Upper lobe of left lung (tissue), 6 donors: ENCODE data around the gene ST3GAL6. TPM values are rescaled to one million over a fixed set of nuclear protein-coding genes. Genes with fewer than 3 reads are reported as not detected.

Experiments used
- ATAC-seq, 2 donors: fragments of 200-7000 bp; cut with Tn5 transposase; one replicate each; pipeline ENCODE4 v1.9.1; 2022; ENCODE audit warnings: mild to moderate bottlenecking in 2 of 2, moderate library complexity in 2 of 2; ENCODE audit not compliant: low FRiP score in 2 of 2
- DNase-seq, 2 donors: peaks; one replicate each; pipeline ENCODE4 v3.0.0-alpha.2; 2019 to 2020
- H3K27ac ChIP-seq, 4 donors: fragments of 200-600 bp; sonication (generic); one replicate each; pipeline ENCODE4 v1.5.1; 2016 to 2019
- H3K27me3 ChIP-seq, 4 donors: fragments of 200-600 bp; sonication (generic); one replicate each; pipeline ENCODE4 v1.5.1; 2017 to 2019
- H3K36me3 ChIP-seq, 4 donors: fragments of 200-600 bp; sonication (generic); one replicate each; pipeline ENCODE4 v1.5.1; 2016 to 2019
- H3K4me1 ChIP-seq, 4 donors: fragments of 200-600 bp; sonication (generic); one replicate each; pipeline ENCODE4 v1.5.1; 2018 to 2019
- H3K4me3 ChIP-seq, 4 donors: fragments of 200-600 bp; sonication (generic); one replicate each; pipeline ENCODE4 v1.5.1; 2017 to 2019; ENCODE audit warnings: mild to moderate bottlenecking in 2 of 4, moderate library complexity in 1 of 4
- H3K9me3 ChIP-seq, 4 donors: fragments of 200-600 bp; sonication (generic); one replicate each; pipeline ENCODE4 v1.5.1; 2018 to 2019
- EP300 ChIP-seq, 4 donors: sonication (generic); formaldehyde crosslinking; IDR thresholded peaks; one replicate each; pipeline ENCODE4 v1.5.1; 2017; ENCODE audit warnings: antibody characterized with exemption in 4 of 4, control low read depth in 2 of 4
- POLR2A ChIP-seq, 4 donors: fragments of 450-650 bp; IDR thresholded peaks; one replicate each; pipeline ENCODE4 v1.5.1; 2016 to 2017; ENCODE audit warnings: antibody characterized with exemption in 4 of 4, mild to moderate bottlenecking in 2 of 4
- POLR2AphosphoS5 ChIP-seq, 2 donors: sonication (generic); formaldehyde crosslinking; IDR thresholded peaks; one replicate each; pipeline ENCODE4 v1.5.1; 2017; ENCODE audit warnings: antibody characterized with exemption in 2 of 2
- WGBS, 2 donors: methylation state at CpG; one replicate each; pipeline ENCODE4 v1.1.5; 2017 to 2018; 5-methylcytosine and 5-hydroxymethylcytosine counted together
- total RNA-seq, 6 donors: library from RNA; depleted of rRNA in 4 of 6; stranded (reverse); fragments of >200 nt in 4 of 6; gene quantifications; one replicate each; pipeline versions ENCODE4 v1.1.0 to v1.2.1, GENCODE V29; 2016 to 2021
- TF ChIP-seq, protein P1 (sequence below), 6 experiments: fragments of 450-650 bp in 4 of 6; fragments of 200-600 bp in 2 of 6; sonication (generic) in 2 of 6; IDR thresholded peaks; one replicate each; pipeline ENCODE4 v1.5.1; 2016 to 2019; ENCODE audit warnings: antibody characterized with exemption in 6 of 6
- donor health status: DM: no; HTN: no; CAD: no; lungs with moderate emphysema.
- donor health status: DM: no; HTN: yes; CAD: no; lungs with severe emphysema.

The ST3GAL6 gene
- total RNA-seq, 6 donors from 2014 or later: 11.2 to 29.3 (median 24.5) TPM

- no peak overlapping the region for H3K27ac ChIP-seq
- 31 to 75% methylated on average over 1 of the region's 1 CpG for WGBS, 2 donors
- H3K27me3 ChIP-seq: no peaks in the 10 kb centered on the region
- ATAC-seq (no peak), DNase-seq (peak in 1 of 2 donors; percentile 47)
- H3K4me1 ChIP-seq: peaks cover 8 to 26% (median 9%) of the 10 kb centered on the region in 4 donors
- H3K36me3 ChIP-seq: no peaks in the 10 kb centered on the region
- no peaks in the 10 kb centered on the region for H3K9me3 ChIP-seq
- TF ChIP-seq POLR2A (IDR thresholded peaks at IDR 0.05) (no peak), EP300 (IDR thresholded peaks at IDR 0.05) (no peak), POLR2AphosphoS5 (IDR thresholded peaks at IDR 0.05) (no peak)
- TF ChIP-seq, protein P1, sequence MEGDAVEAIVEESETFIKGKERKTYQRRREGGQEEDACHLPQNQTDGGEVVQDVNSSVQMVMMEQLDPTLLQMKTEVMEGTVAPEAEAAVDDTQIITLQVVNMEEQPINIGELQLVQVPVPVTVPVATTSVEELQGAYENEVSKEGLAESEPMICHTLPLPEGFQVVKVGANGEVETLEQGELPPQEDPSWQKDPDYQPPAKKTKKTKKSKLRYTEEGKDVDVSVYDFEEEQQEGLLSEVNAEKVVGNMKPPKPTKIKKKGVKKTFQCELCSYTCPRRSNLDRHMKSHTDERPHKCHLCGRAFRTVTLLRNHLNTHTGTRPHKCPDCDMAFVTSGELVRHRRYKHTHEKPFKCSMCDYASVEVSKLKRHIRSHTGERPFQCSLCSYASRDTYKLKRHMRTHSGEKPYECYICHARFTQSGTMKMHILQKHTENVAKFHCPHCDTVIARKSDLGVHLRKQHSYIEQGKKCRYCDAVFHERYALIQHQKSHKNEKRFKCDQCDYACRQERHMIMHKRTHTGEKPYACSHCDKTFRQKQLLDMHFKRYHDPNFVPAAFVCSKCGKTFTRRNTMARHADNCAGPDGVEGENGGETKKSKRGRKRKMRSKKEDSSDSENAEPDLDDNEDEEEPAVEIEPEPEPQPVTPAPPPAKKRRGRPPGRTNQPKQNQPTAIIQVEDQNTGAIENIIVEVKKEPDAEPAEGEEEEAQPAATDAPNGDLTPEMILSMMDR (IDR thresholded peaks at IDR 0.05): no peak
- no peak overlapping the region for H3K4me3 ChIP-seq
Measured at GRCh38 chr3:98730338-98730737, 32.8 kb upstream of the ST3GAL6 start.

DNA sequence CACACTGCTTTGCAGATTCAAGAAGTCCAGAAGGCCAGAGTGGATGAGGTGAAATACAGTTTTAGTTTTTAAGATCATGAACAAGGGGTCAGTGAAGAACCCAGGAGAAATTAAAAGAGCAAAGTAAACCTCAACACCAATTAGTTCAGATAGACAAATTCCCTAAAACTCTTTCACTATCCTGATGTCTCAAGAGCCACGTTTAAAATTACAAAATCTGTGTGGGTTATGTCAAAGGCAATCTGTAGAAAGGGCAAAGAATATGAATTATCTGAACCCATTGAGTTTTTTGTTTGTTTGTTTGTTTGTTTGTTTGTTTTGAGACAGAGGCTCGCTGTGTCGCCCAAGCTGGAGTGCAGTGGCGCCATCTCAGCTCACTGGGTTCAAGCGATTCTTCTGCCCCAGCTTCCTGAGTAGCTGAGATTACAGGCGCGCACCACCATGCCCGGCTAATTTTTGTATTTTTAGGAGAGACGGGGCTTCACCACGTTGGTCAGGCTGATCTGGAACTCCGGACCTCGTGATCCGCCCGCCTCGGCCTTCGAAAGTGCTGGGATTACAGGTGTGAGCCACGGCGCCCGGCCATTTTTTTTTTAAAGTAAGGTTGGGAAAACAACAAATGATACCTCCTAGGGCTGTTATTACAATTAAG is 32.1 kb upstream of the ST3GAL6 start:
- Histone ChIP-seq H3K27ac (no peak overlapping the region), H3K4me1 (peaks cover 8 to 30% (median 9%) of the 10 kb centered on the region in 4 donors), H3K27me3 (no peaks in the 10 kb centered on the region), H3K4me3 (no peak overlapping the region), H3K9me3 (no peaks in the 10 kb centered on the region), H3K36me3 (no peaks in the 10 kb centered on the region)
- TF ChIP-seq EP300 (IDR thresholded peaks at IDR 0.05) (no peak), POLR2AphosphoS5 (IDR thresholded peaks at IDR 0.05) (no peak), POLR2A (IDR thresholded peaks at IDR 0.05) (no peak)
- TF ChIP-seq, protein P1 (IDR thresholded peaks at IDR 0.05): no peak
- ATAC-seq (no peak), DNase-seq (peak in 1 of 2 donors; percentile 35)
- WGBS, 2 donors: 85 to 90% methylated on average over 19 of the region's 19 CpGs

DNA sequence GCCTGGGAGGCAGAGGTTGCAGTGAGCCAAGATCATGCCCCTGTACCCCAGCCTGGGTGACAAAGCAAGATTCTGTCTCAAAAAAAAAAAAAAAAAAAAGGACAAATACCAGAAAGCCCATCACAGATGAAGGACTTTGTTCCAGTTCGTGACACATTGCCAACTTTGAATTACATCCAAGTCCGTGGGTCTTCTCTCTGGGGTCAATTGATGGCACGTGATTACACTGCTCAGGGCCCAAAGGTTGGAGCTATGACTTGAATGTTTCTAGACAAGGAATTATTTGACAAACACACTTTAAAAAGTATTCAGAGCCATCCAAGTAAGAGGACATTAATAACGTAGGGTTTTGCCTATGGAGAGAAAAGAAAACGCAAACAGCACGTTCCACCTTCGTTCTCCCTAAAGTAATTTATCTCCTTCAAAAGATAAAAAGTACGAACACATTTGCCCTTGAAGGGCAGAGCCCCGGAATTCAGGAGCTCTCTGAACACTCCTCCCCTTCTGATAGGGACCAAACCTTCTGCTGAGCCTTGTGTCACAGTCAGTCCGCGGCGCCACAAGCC is 31.3 kb upstream of the ST3GAL6 start:
- no peak for ATAC-seq
- no peak for DNase-seq
- peak overlapping the region; percentile 63 to 82 (median 74) for H3K27ac ChIP-seq
- H3K4me3 ChIP-seq: peak overlapping the region; percentile 39 to 90 (median 68)
- H3K36me3 ChIP-seq: no peaks in the 10 kb centered on the region
- no peaks in the 10 kb centered on the region for H3K27me3 ChIP-seq
- no peak for TF ChIP-seq POLR2AphosphoS5 (IDR thresholded peaks at IDR 0.05)
- TF ChIP-seq, protein P1 (IDR thresholded peaks at IDR 0.05): no peak
- TF ChIP-seq EP300 (IDR thresholded peaks at IDR 0.05): no peak
- no peak for TF ChIP-seq POLR2A (IDR thresholded peaks at IDR 0.05)
- H3K4me1 ChIP-seq: peaks cover 8 to 30% (median 9%) of the 10 kb centered on the region in 4 donors
- 4 to 6% methylated on average over 11 to 12 of the region's 12 CpGs for WGBS, 2 donors
- no peaks in the 10 kb centered on the region for H3K9me3 ChIP-seq

- peak; percentile 60 to 87 for ATAC-seq
- Histone ChIP-seq H3K4me1 (peaks cover 8 to 30% (median 9%) of the 10 kb centered on the region in 4 donors), H3K9me3 (no peaks in the 10 kb centered on the region), H3K27ac (peak overlapping the region; percentile 63 to 82 (median 74)), H3K4me3 (peak overlapping the region; percentile 39 to 90 (median 68)), H3K36me3 (no peaks in the 10 kb centered on the region), H3K27me3 (no peaks in the 10 kb centered on the region)
- WGBS, 2 donors: 0 to 1% methylated on average over 4 to 58 of the region's 77 CpGs
- peak; percentile 84 to 91 for DNase-seq
- peak in 2 of 4 donors; percentile 48 to 73 for TF ChIP-seq POLR2A (IDR thresholded peaks at IDR 0.05)
- peak in 1 of 2 donors; percentile 63 for TF ChIP-seq POLR2AphosphoS5 (IDR thresholded peaks at IDR 0.05)
- TF ChIP-seq EP300 (IDR thresholded peaks at IDR 0.05): no peak
- TF ChIP-seq, protein P1 (IDR thresholded peaks at IDR 0.05): peak in 1 of 6 experiments; percentile 9
Measured at GRCh38 chr3:98732286-98733052, 30.7 kb upstream of the ST3GAL6 start.
